OCI-LY3 (cell line): ENCODE data around the gene NSDHL.

Experiments used
- CTCF ChIP-seq: fragments of 200-600, 300-600 bp; sonication (generic); IDR thresholded peaks from 2 replicates; pipeline ENCODE4 v1.5.1; 2014; ENCODE audit warnings: antibody characterized with exemption, low read length, low read depth
- EZH2phosphoT487 ChIP-seq: fragments of 200-600 bp; shearing (Covaris generic); IDR thresholded peaks from 2 replicates; pipeline ENCODE4 v1.6.1; 2018; ENCODE audit warnings: antibody characterized with exemption, mixed run types, low read depth

DNA sequence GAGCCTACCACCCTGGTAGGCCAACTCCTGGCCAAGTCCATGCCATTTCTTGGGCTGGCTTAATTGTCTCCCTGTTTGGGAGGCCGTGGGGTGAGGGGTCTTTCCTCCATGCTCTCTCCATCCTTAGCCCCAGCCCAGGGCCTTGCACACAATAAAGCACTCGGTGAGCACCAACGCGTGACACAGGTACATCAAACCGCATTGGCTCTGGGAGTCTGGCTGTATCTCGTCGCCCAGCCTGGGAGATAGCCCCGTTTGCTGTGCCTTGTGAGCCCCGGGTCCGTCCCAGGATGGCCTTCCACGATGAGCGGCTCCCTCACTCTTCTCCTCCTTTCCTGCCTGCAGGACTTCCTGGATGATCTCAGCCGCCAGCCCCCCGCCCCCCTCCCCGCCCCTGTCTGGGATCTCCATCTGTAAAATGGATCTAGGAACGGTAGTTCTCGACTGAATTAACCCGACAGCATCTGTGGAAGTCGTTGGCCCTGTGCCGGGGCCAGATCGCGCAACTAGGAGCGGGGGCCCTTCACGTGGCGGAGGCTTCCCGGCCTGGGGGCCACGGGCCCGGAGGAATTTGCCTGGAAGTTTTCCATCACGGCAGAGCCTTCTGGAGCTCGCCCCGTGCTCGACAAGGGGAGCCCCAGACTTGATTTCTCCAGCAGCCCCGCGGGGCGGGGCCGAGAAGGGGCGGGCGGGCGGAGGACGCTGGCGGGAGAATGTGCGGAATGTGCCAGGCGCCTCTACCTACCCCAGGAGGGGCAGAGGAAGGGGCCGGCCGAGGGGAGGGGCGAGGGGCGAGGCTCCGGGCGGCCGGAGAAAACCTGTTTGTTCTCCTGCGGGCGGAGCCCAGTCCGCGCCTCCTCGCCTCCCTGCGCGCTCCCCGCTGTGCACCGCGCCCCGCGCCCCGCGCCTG, 66.6 kb downstream of the NSDHL start, which contains the start of gene ZNF185:
- TF ChIP-seq CTCF (no peak), EZH2phosphoT487 (no peak)
